ENCODE measurements around the gene C1orf122. TPM values are rescaled to one million over a fixed set of nuclear protein-coding genes. Genes with fewer than 3 reads are reported as not detected.

Gene C1orf122
- total and polyA plus RNA-seq, 4 donors: 4.5 to 45.1 (median 18.2) TPM

- Histone ChIP-seq H3K27ac (ENCODE audit: low read depth in 1 of 2, low read length in 2 of 2) (no peak overlapping the region), H3K36me3 (ENCODE audit: control insufficient read depth in 4 of 4, insufficient read depth in 3 of 4, low read depth in 1 of 4, low read length in 3 of 4) (peaks cover 0 to 13% (median 7%) of the 10 kb centered on the region in 4 donors)
- TF ChIP-seq GABPA (IDR thresholded peaks at IDR 0.05 in 1 of 2, conservative IDR thresholded peaks at IDR 0.05 in 1 of 2) (no peak), EGR1 (IDR thresholded peaks at IDR 0.05; ENCODE audit: low read depth in 2 of 2) (no peak), FOXA1 (IDR thresholded peaks at IDR 0.05) (no peak), SP1 (IDR thresholded peaks at IDR 0.05) (no peak), JUND (IDR thresholded peaks at IDR 0.05) (no peak), CTCF (IDR thresholded peaks at IDR 0.05; ENCODE audit: low read depth, low read length, missing input control) (no peak), YY1 (IDR thresholded peaks at IDR 0.05) (no peak), TAF1 (conservative IDR thresholded peaks at IDR 0.05) (no peak), FOXA2 (IDR thresholded peaks at IDR 0.05) (no peak), RAD21 (IDR thresholded peaks at IDR 0.05) (no peak), HNF4G (IDR thresholded peaks at IDR 0.05) (no peak), HNF4A (conservative IDR thresholded peaks at IDR 0.05) (no peak), RXRA (IDR thresholded peaks at IDR 0.05) (no peak), MAX (IDR thresholded peaks at IDR 0.05) (no peak), NR2F2 (IDR thresholded peaks at IDR 0.05) (no peak), ZBTB33 (IDR thresholded peaks at IDR 0.05) (no peak)
Observed at GRCh38 chr1:37853157-37853556, 45.6 kb downstream of the C1orf122 start.

GRCh38 chr1:37854406-37854805, 46.8 kb downstream of the C1orf122 start:
- Histone ChIP-seq H3K27ac (ENCODE audit: low read depth in 1 of 2, low read length in 2 of 2) (no peak overlapping the region), H3K9me3 (ENCODE audit: control insufficient read depth in 4 of 4, low read length in 3 of 4) (no peaks in the 10 kb centered on the region), H3K4me1 (ENCODE audit: control insufficient read depth in 4 of 4, insufficient read depth in 4 of 4, low read length in 3 of 4) (peaks cover 3 to 28% (median 24%) of the 10 kb centered on the region in 4 donors), H3K36me3 (ENCODE audit: control insufficient read depth in 4 of 4, insufficient read depth in 3 of 4, low read depth in 1 of 4, low read length in 3 of 4) (peaks cover 0 to 13% (median 7%) of the 10 kb centered on the region in 4 donors), H3K9ac (ENCODE audit: low read depth in 1 of 2, low read length in 2 of 2) (no peak overlapping the region), H3K4me3 (ENCODE audit: low read depth in 1 of 3, low read length in 3 of 3) (no peak overlapping the region), H3K27me3 (ENCODE audit: control insufficient read depth in 4 of 4, insufficient read depth in 4 of 4, low read length in 3 of 4) (no peaks in the 10 kb centered on the region)
- no peak for DNase-seq (ENCODE audit: low spot score)
- 98% methylated on average over 6 of the region's 6 CpGs for WGBS
- TF ChIP-seq REST (IDR thresholded peaks at IDR 0.05): no peak
- no peak for TF ChIP-seq MAX (IDR thresholded peaks at IDR 0.05)

More at GRCh38 chr1:37853157-37853556, 45.6 kb downstream of the C1orf122 start:
- no peak overlapping the region for H3K9ac ChIP-seq (ENCODE audit: low read depth in 1 of 2, low read length in 2 of 2)
- no peak overlapping the region for H3K4me3 ChIP-seq (ENCODE audit: low read depth in 1 of 3, low read length in 3 of 3)
- DNase-seq (ENCODE audit: low spot score): no peak
- H3K27me3 ChIP-seq (ENCODE audit: control insufficient read depth in 4 of 4, insufficient read depth in 4 of 4, low read length in 3 of 4): no peaks in the 10 kb centered on the region
- H3K4me1 ChIP-seq (ENCODE audit: control insufficient read depth in 4 of 4, insufficient read depth in 4 of 4, low read length in 3 of 4): peaks cover 0 to 20% (median 14%) of the 10 kb centered on the region in 4 donors
- H3K9me3 ChIP-seq (ENCODE audit: control insufficient read depth in 4 of 4, low read length in 3 of 4): no peaks in the 10 kb centered on the region

Other genes starting within 250 kb of the C1orf122 start
- gene GNL2, start 211.9 kb upstream of the C1orf122 start, total RNA-seq: 10 to 100 TPM; 27.6 to 29.2 TPM
- gene GNL2, start 211.9 kb upstream of the C1orf122 start, polyA plus RNA-seq: 10 to 100 TPM; 14.8 to 15.0 TPM
- gene RSPO1, start 172.9 kb upstream of the C1orf122 start, total RNA-seq: under 1 TPM; 0.08 to 0.14 TPM
- gene RSPO1, start 172.9 kb upstream of the C1orf122 start, polyA plus RNA-seq: under 1 TPM in 1 of 2 donors, not detected in 1; 0.06 TPM
- 10 to 100 TPM in 1 of 2 donors, under 1 TPM in 1; 0.25 to 16.5 TPM for gene CDCA8, start 115.3 kb upstream of the C1orf122 start, total RNA-seq
- 1 to 10 TPM in 1 of 2 donors, under 1 TPM in 1; 0.53 to 2.3 TPM for gene CDCA8, start 115.3 kb upstream of the C1orf122 start, polyA plus RNA-seq
- gene EPHA10, start 42.7 kb upstream of the C1orf122 start, total RNA-seq: under 1 TPM; under 0.01 to 0.09 TPM
- gene EPHA10, start 42.7 kb upstream of the C1orf122 start, polyA plus RNA-seq: under 1 TPM in 1 of 2 donors, not detected in 1; 0.03 TPM
- 1 to 10 TPM; 1.0 to 1.8 TPM for gene MANEAL, start 13.9 kb upstream of the C1orf122 start, total RNA-seq
- gene MANEAL, start 13.9 kb upstream of the C1orf122 start, polyA plus RNA-seq: 1 to 10 TPM in 1 of 2 donors, under 1 TPM in 1; 0.96 to 6.2 TPM
- gene YRDC, start 418 bp downstream of the C1orf122 start, total RNA-seq: 1 to 10 TPM; 9.3 to 9.4 TPM
- gene YRDC, start 418 bp downstream of the C1orf122 start, polyA plus RNA-seq: 1 to 10 TPM; 4.4 to 9.8 TPM
- 1 to 10 TPM; 3.2 to 3.3 TPM for gene MTF1, start 51.8 kb downstream of the C1orf122 start, total RNA-seq
- 1 to 10 TPM; 2.3 to 2.8 TPM for gene MTF1, start 51.8 kb downstream of the C1orf122 start, polyA plus RNA-seq
- 10 to 100 TPM; 21.3 to 30.9 TPM for gene INPP5B, start 139.3 kb downstream of the C1orf122 start, total RNA-seq
- gene INPP5B, start 139.3 kb downstream of the C1orf122 start, polyA plus RNA-seq: 1 to 10 TPM; 5.0 to 5.9 TPM
- 10 to 100 TPM; 30.2 to 39.6 TPM for gene SF3A3, start 182.2 kb downstream of the C1orf122 start, total RNA-seq
- gene SF3A3, start 182.2 kb downstream of the C1orf122 start, polyA plus RNA-seq: 10 to 100 TPM; 16.6 to 21.2 TPM
- 1 to 10 TPM; 2.7 to 4.2 TPM for gene FHL3, start 197.7 kb downstream of the C1orf122 start, total RNA-seq
- gene FHL3, start 197.7 kb downstream of the C1orf122 start, polyA plus RNA-seq: 1 to 10 TPM; 1.7 to 2.9 TPM
- gene UTP11, start 204.9 kb downstream of the C1orf122 start, total RNA-seq: 10 to 100 TPM; 11.0 to 17.8 TPM
- 10 to 100 TPM; 11.0 to 12.6 TPM for gene UTP11, start 204.9 kb downstream of the C1orf122 start, polyA plus RNA-seq
- not detected for gene POU3F1, start 239.0 kb downstream of the C1orf122 start, total RNA-seq
- not detected for gene POU3F1, start 239.0 kb downstream of the C1orf122 start, polyA plus RNA-seq